GM21717 (cell line): ENCODE data around the gene TTC38.
"Not testable (repeated sequence)": the region's sequence is repeated elsewhere in the genome, so short reads cannot be mapped to it uniquely, and the experiment has no call there.

ENCODE experiments used
- ATAC-seq: cut with Tn5 transposase; IDR thresholded peaks from one replicate; pipeline ENCODE4 v1.9.1; 2021; ENCODE audit warnings: mild to moderate bottlenecking, moderate library complexity; ENCODE audit not compliant: unreplicated experiment

Gene TTC38

DNA sequence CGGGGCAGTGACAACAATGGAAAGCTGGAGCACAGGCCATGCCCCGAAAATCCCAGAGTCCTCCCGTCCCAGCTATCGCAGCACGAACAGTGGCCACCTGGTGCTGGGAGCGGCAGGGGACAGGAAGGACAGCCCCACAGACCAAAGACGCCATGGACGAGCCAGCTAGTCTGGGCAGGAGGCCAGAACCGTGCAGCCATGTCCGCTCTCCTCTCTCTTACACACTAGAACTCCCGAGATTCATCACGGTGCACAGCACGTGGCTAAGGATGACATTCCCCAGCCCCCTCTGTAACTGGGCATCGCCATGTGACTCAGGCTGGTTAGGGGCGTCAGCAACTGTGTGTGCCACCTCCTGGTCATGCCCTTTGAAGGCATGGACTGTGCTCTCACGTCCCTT lies 22.3 kb upstream of the TTC38 start:
- ATAC-seq, result no peak

DNA sequence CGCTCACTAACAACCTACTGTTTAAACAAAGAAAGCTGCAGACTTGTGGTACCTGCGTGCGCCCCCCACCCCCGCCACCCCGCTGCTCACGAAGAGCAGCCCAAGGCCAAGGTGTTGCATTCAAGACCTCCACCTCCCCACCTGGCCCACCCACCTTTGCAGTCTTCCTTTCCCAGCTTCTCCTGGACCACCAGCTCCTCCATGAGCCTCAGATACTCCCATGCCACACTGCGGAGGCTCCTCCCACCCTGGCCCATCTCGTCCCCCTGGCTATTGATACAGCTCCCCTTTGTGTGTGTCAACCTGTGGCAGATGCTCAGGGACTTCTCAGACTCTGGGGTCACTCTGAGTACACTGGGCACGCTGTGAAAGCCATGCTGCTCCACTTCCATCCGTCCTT lies 21.6 kb upstream of the TTC38 start:
- ATAC-seq, result no peak

DNA sequence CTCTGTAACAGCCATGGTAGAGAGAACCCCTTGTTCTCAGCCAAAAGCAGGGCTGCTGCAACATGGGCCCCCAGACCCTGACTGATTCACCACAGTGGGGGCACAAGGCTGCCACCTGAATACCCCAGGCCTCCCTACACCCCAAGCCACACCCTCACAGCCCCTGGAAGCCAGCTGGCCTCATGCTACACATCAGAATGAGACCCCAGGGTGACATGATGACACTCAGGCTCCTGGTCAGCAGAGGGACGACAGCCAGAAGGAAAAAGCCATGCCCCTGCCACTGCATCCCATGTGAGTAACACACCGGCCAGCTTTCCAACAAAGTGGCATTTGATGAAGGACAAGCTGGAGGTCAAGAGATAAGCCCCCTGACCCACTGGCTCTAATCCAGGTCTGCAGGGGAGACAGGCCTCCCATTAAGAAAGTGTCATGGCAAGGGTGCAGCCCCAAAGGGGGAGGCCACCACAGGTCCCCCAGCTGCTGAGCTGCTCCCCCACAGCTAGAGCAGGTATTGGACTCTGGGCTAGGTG lies 20.3 kb upstream of the TTC38 start:
- ATAC-seq, result no peak

DNA sequence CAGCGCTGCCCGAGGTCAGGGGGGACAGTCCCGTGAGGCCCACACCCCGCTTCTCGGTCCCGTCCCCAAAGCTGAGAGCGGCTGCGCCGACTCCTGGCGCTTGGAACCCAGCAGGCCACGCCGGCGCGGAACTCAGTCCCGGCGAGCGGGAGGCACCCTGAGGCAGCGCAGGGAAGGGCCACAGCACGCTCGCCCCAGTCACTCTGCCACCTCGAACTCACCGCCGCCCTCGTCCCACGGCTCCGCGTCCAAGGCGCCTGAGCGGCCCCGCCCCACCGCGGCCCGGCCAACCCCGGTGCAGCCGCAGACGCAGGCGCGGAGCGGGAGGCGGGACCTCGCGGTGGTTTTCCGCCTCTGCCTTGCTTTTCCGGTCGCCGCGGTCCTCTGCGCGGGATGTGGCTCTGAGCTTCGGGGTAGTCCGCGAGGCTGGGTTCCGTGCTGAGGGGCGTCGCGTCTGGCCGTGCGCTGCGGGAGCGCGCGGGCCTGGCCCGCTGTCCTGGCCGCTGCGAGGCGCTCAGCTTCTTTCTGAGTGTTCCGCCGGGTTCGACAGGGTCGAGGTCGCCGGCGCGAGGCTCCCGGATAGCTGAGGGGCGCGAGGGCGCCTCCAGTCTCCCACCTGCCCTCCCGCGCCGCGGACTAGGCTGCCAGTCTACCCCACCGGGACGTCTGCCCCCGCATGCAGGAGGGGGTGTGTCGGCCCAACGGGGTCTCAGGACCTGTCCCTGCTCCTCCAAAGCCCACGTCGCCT lies 17.6 kb upstream of the TTC38 start, which contains the start of gene CDPF1:
CDPF1 (minus strand) TSS at position 259 of the 748 bp plus-strand sequence. CDS start 2,009 bp downstream, outside the sequence.
- peak; percentile 67 for ATAC-seq

GRCh38 chr22:46250783-46251125 lies 17.1 kb upstream of the TTC38 start:
- peak; percentile 9 for ATAC-seq

DNA sequence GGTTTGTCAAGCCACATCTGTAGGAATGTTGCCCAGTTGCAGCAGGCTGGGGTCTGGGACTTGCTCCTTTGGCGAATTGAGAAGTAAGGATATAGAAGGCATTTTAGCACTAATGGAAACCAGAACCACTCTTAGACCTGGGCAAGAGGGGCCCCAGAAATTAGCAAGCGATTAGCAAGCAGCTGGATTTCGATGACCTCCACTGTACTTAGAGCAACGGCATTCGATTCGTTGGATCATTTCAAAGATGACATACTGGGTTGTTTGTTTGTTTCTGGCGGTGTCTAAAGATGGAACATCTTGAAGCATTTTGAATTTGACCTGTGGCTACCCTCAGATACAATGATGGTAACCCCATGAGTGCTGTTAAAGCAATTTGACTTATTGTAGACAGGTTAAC lies 16.5 kb upstream of the TTC38 start:
- no peak for ATAC-seq

DNA sequence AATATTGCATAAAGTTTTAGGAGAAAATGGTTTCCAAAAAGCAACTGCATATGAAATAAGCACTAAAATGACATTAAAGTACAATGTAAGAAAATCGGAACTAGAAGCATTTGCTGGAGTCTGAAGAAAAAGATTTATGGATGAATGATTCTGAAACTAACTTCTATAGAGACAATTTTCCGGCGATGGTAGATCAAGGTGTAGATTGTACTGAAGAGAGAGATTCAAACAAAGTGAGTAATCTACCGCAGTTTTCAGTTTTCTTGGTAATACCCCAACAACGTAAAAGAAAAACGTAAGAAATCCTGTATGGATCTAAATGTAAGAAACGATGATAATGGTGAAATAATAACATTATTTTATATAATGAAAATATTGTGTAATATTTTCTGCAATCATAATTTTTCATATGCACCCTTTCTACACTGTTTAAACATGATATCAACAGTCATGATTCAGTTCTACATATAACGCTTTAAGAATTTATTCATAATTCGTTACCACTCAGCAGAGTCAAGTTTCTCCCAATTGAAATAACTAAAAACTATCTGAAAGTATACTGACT lies 15.9 kb upstream of the TTC38 start:
- no peak for ATAC-seq

DNA sequence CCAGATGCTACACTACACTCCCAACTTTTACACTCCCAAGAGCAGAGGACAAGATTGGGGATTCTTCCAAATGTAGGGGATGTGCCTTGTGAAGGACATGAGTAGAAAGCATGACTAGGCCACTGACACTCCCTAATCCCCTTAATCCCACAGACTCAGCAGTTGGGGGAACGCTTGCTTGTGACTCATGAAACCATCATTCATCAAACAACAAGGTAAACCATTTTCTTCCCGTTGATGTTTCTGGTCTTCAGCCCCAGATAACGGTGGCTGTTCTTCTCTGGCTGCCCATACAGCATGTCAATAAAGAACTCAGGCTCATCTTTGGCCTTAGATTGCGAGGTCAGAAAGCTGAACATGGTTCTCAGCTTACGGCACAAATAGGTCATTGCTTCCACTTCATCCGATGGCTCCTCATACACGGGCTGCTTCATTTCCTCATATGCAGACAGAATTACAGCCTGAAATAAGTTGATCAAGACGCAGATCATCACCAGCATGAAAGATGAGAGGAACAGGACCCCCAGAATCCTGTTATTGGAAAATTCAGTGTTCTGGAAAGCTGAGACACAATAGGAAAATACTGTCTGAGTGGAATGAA lies 11.3 kb upstream of the TTC38 start:
- ATAC-seq, result no peak

GRCh38 chr22:46259374-46259773 lies 8.4 kb upstream of the TTC38 start:
- ATAC-seq, result no peak

DNA sequence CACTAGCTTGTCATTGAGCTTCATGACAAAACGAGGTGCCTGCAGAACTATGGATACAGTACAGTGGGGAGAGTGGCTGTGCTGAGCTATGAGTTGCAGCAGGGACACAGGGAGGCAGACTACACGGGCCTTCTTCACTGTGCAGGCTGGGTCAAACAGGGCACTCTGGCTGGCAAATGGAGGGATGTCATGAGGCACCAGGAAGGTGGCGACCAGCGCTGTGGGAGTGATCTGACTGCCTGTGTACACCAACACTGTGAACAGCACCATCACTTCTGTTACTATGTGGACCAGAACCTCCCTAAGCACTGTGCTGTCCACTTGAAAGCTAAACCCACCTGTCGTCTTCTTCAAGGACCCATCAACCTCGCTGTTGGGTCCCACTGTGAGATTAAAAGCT lies 7.8 kb upstream of the TTC38 start:
- ATAC-seq, result no peak

DNA sequence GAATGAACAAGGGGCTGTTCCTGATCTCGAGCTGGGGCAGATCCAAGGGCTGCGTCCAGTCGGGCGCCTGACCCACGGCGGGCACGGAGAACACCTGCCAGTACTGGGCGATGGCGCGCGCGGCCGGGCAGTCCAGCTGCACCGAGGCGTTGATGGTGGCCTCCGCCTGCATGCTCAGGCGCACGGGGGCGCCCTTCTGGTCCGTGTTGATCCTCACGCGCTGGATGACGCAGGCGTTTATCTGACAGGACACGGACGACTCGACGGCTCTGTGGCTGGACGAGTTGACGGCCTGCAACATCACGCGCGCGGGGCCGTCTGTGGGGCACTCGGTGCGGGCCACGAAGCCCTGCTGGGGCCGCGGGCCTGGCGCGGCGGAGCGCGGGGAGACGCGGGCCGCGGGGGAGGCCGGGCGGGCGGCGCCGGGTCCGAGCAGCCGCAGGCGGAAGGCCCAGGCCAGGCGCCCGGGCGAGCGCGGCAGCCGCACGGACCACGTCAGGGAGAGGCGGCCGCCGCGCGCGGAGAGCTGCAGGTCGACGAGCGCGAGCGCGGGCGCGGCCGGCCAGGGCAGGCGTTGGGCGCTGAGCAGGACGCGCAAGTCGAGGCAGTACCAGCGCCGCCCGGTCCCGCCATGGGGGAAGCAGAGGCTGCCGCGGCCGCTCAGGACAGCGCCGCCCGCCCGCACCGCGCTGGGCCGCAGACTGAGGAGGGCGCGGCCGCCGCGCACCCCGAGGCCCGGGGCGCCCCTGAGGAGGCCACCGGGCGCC lies 5.2 kb upstream of the TTC38 start:
- no peak for ATAC-seq

- ATAC-seq, result no peak
Measured at GRCh38 chr22:46263216-46263590, 4.6 kb upstream of the TTC38 start, which contains the start of gene PKDREJ. TSS of gene PKDREJ (minus strand) at chr22:46263343. CDS start at chr22:46263322, 21 bp downstream.

GRCh38 chr22:46264520-46264919 lies 3.3 kb upstream of the TTC38 start:
- ATAC-seq, result not testable (repeated sequence)

DNA sequence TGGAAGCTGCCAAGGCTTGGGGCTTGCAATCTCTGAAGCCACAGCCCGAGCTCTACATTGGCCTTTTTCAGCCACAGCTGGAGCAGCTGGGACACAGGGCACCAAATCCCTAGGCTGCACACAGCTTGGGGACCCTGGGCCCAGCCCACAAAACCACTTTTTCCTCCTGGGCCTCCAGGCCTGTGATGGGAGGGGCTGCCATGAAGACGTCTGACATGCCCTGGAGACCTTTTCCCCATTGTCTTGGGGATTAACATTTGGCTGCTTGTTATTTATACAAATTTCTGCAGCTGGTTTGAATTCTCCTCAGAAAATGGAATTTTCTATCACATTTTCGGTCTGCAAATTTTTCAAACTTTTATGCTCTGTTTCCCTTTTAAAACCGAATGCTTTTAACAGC lies 2.2 kb upstream of the TTC38 start:
- not testable (repeated sequence) for ATAC-seq

DNA sequence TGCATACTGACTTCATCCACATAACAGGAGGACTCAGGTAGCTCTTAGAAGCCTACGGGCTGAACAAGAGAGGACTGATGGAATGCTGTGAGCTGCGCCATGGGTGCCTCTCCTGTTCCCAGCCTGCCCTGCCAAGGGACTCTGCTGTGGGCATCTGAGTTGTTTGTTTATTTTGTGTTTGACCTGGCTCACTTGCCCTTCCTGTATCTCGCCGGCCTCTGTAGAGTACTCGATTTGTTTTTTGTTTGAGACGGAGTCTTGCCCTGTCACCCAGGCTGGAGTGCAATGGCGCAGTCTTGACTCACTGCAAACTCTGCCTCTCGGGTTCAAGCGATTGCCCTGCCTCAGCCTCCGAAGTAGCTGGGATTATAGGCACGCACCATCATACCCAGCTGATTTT lies 1.8 kb downstream of the TTC38 start:
- ATAC-seq, result no peak

DNA sequence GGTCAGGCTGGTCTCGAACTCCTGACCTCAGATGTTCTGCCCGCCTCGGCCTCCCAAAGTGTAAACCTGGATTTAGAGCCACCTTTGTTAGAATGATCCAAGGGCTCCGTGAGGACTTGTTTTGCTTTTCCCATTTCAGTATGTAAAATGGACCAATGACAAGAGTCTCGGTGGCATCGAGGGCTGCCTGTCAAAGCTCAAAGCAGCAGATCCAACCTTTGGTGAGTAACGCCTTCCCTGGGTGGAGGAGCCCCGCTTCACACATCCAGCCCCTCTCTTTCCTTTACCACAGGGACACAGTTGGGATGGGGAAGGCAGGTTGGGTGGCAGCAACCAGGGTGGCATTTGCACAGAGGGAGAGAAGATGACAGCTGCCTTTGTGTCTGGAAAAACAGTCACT lies 4.4 kb downstream of the TTC38 start:
- no peak for ATAC-seq

DNA sequence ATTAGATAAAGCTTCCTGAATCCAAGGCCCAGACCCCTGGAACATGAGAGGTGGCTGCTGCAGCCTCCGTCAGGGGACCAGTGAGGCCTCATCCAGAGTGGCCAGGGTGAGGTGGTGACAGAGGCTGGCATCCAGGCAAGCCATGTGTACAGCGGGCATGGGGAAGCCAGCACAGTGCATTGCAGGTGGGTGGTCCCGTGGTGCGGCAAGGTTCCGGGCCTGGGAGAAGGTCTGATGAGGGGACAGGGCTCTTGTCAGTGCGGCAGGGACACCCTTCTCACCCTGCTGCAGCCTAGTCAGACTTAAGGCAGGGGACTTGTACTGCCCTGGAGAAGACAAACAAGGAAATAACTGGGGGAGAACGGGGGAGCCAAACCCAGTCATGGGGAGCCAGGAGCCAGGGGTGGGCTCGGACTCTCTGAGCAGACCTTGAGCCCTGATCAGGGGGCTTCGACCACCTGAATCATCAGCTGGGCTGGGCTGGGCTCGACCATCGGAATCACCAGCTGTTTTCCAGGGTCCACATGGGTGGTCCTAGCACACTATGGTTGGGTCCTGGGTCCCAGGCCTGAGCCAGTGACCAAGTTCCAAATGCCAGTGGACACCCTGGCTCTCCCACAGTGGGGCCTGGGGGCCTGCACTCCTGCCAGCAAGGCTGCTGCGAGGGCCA lies 5.1 kb downstream of the TTC38 start:
- no peak for ATAC-seq

DNA sequence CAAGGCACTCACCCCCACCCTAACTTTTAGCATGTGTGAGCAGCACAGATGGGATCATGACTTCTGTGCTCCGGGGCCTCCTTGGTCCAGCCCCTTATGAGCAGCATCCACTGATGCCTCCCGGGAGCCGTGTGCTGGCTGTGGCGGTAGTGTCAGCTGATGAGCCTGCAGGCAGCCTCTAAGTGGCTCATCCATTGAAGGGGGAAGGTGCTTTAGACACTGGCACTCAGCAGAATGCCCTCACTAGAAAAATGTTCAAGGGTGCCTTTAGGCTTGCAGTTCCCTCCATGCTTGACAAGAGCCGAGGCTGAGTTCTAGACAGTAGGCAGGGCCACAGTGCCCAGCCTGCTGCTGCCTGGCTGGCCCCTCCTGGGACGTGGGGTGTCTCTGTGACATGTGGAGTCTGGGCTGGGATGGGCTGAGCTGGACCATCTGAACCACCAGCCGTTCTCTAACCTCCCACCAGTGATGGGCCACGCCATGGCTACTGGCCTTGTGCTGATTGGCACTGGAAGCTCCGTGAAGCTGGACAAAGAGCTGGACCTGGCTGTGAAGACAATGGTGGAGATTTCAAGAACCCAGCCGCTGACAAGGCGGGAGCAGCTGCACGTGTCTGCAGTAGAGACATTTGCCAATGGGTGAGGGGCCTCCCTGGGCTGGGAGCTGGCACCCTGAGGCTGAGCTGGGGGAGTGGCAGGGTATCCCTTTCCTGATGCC lies 5.8 kb downstream of the TTC38 start:
- ATAC-seq, result no peak

DNA sequence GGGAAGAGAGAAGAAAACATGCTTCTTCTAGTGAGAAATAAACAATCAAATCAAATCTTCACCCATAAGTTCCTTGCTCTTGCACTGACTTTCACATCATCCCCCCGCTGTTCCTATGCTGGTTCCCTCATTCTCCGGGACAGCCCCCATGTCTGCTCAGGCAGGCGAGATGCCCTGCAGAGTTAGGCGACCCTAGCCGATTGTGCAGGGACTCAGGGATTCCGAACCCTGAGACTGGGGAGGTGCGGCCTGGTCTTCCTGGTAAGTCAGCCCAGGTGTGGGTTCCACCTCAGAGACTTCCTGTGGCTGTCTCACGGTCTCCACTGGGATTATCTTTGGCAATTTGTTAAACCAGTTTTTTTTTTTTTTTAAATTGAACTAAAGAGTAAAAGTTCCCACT lies 6.6 kb downstream of the TTC38 start:
- ATAC-seq, result no peak

DNA sequence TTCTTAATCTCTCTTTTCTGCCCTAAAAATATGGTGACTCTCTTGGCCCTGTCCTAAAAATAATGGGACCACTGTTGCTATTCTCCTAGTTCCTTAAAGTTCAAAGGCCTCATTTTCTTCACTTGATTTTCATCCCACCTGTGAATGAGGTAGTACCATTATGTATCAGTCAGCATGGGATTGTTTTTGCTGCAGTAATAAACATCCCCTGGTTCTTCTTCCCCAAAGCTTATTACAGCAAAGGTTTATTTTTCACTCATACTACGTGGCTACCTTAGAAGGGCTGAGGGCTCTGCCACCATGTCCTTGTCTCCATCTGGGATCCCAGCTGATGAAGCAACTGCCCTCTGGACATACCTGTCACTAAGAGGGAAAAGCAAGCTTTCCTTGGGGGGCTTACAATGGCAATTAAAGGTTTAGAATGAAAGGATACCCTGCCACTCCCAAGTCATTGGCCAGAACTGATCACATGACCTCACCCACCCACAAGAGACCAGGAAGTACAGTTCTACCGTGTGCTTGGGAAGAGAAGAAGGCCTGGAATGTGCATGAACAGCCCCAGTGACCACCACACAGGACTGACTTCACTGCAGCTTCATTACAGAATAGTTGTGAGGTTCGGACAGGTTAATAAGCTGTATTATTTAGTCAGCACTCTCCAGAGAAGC lies 7.8 kb downstream of the TTC38 start:
- no peak for ATAC-seq
